Activated CD8-positive, alpha-beta T cell treated with anti-CD3 and anti-CD28 coated beads for 36 hours (primary cell): ENCODE results near the gene KRT86. TPM values are rescaled to one million over a fixed set of nuclear protein-coding genes. Genes with fewer than 3 reads are reported as not detected.

Experiments
- ATAC-seq: fragments of 200-7000 bp; cut with Tn5 transposase; one replicate; pipeline ENCODE4 v1.10.0; 2021; ENCODE audit warnings: mild to moderate bottlenecking, moderate library complexity
- CTCF ChIA-PET: fragments of 350-600 bp; sonication (Branson Sonifier 250); formaldehyde crosslinking; loops from one replicate; lab custom pipeline; 2021; ENCODE audit warnings: antibody characterized with exemption; lab: Charles Lee
- POLR2A ChIA-PET: fragments of 350-600 bp; sonication (Branson Sonifier 250); formaldehyde crosslinking; loops from one replicate; lab custom pipeline; 2021; ENCODE audit warnings: antibody characterized with exemption; lab: Charles Lee
- DNase-seq: peaks from one replicate; pipeline ENCODE4 v3.0.0-alpha.2; 2020
- H3K27ac Mint-ChIP-seq: one replicate; pipeline ENCODE4 v1.8.0; 2021; ENCODE audit warnings: mild to moderate bottlenecking, mixed read lengths
- H3K27me3 Mint-ChIP-seq: one replicate; pipeline ENCODE4 v1.8.0; 2021; ENCODE audit warnings: mixed read lengths
- H3K36me3 Mint-ChIP-seq: one replicate; pipeline ENCODE4 v1.8.0; 2021; ENCODE audit warnings: low read depth, mixed read lengths
- H3K4me1 Mint-ChIP-seq: one replicate; pipeline ENCODE4 v1.8.0; 2021; ENCODE audit warnings: low read depth, mixed read lengths
- H3K4me3 Mint-ChIP-seq: one replicate; pipeline ENCODE4 v1.8.0; 2021; ENCODE audit warnings: mild to moderate bottlenecking, moderate library complexity, mixed read lengths
- H3K9me3 Mint-ChIP-seq: one replicate; pipeline ENCODE4 v1.8.0; 2021; ENCODE audit warnings: mixed read lengths
- CTCF ChIP-seq: fragments of 200-600 bp; IDR thresholded peaks from one replicate; pipeline ENCODE4 v1.8.0; 2022; ENCODE audit warnings: antibody characterized with exemption, mild to moderate bottlenecking
- intact Hi-C: fragments of 100-400 bp; cut with micrococcal nuclease; formaldehyde crosslinking; loops from one replicate; pipeline ENCODE4 v1.10.0; 2022
- total RNA-seq, 2 experiments: library from RNA; stranded (reverse); gene quantifications; one replicate each; pipeline ENCODE4 v1.2.3, GENCODE V29; 2021

The KRT86 gene
- total RNA-seq, 2 experiments from 2014 or later: not detected

GRCh38 chr12:52353766-52354165 is 79.3 kb downstream of the KRT86 start:
- H3K27me3 Mint-ChIP-seq: no peaks in the 10 kb centered on the region
- ATAC-seq (no peak), DNase-seq (no peak)
- TF ChIP-seq CTCF: no peak
- no peak overlapping the region for H3K4me3 Mint-ChIP-seq
- H3K9me3 Mint-ChIP-seq: no peaks in the 10 kb centered on the region
- H3K27ac Mint-ChIP-seq: no peak overlapping the region
- CTCF ChIA-PET: interaction anchor here (0.8 to 3.3 kb wide), 4 partner anchors 8 to 531 kb away, joined by 3 to 19 read pairs (median 5); no protein-coding TSS in a partner anchor
- H3K4me1 Mint-ChIP-seq: peaks cover 29% of the 10 kb centered on the region
- intact Hi-C loops: no loop called here
- H3K36me3 Mint-ChIP-seq: no peaks in the 10 kb centered on the region
- POLR2A ChIA-PET: no interaction called here

- ATAC-seq: no peak
- CTCF ChIA-PET: interaction anchor here (1.2 kb wide), 1 partner anchor 197 kb away, joined by 3 read pairs; no protein-coding TSS in a partner anchor
- Mint-ChIP-seq H3K9me3 (no peaks in the 10 kb centered on the region), H3K4me3 (no peak overlapping the region), H3K27me3 (no peaks in the 10 kb centered on the region), H3K36me3 (no peaks in the 10 kb centered on the region), H3K4me1 (peaks cover 33% of the 10 kb centered on the region), H3K27ac (no peak overlapping the region)
- no peak for TF ChIP-seq CTCF
- intact Hi-C loops: no loop called here
- DNase-seq: no peak
- POLR2A ChIA-PET: no interaction called here
These were observed 79.8 kb downstream of the KRT86 start for GRCh38 chr12:52354200-52354599.

- H3K27me3 Mint-ChIP-seq: no peaks in the 10 kb centered on the region
- CTCF ChIA-PET: no interaction called here
- no peak for TF ChIP-seq CTCF
- intact Hi-C loops: no loop called here
- DNase-seq: no peak
- POLR2A ChIA-PET: no interaction called here
- peaks cover 39% of the 10 kb centered on the region for H3K4me1 Mint-ChIP-seq
- H3K36me3 Mint-ChIP-seq: no peaks in the 10 kb centered on the region
- no peak overlapping the region for H3K4me3 Mint-ChIP-seq
- no peaks in the 10 kb centered on the region for H3K9me3 Mint-ChIP-seq
- ATAC-seq: no peak
- no peak overlapping the region for H3K27ac Mint-ChIP-seq
These were observed 80.7 kb downstream of the KRT86 start for GRCh38 chr12:52355176-52355575.

GRCh38 chr12:52356031-52356761 is 81.8 kb downstream of the KRT86 start:
- DNase-seq: no peak
- H3K36me3 Mint-ChIP-seq: no peaks in the 10 kb centered on the region
- peaks cover 33% of the 10 kb centered on the region for H3K4me1 Mint-ChIP-seq
- TF ChIP-seq CTCF: no peak
- no peaks in the 10 kb centered on the region for H3K9me3 Mint-ChIP-seq
- intact Hi-C loops: no loop called here
- H3K27me3 Mint-ChIP-seq: no peaks in the 10 kb centered on the region
- POLR2A ChIA-PET: no interaction called here
- CTCF ChIA-PET: no interaction called here
- H3K27ac Mint-ChIP-seq: no peak overlapping the region
- no peak for ATAC-seq
- no peak overlapping the region for H3K4me3 Mint-ChIP-seq

- intact Hi-C loops: no loop called here
- no peaks in the 10 kb centered on the region for H3K9me3 Mint-ChIP-seq
- CTCF ChIA-PET: no interaction called here
- POLR2A ChIA-PET: no interaction called here
- H3K4me3 Mint-ChIP-seq: no peak overlapping the region
- no peak for TF ChIP-seq CTCF
- no peaks in the 10 kb centered on the region for H3K36me3 Mint-ChIP-seq
- no peak overlapping the region for H3K27ac Mint-ChIP-seq
- ATAC-seq (no peak), DNase-seq (no peak)
- peaks cover 30% of the 10 kb centered on the region for H3K4me1 Mint-ChIP-seq
- no peaks in the 10 kb centered on the region for H3K27me3 Mint-ChIP-seq
These were observed 82.5 kb downstream of the KRT86 start for GRCh38 chr12:52356762-52357580.
